IMR-90 (cell line): ENCODE results near the gene SLC39A11.

Experiments
- CEBPB ChIP-seq: IDR thresholded peaks from 2 replicates; pipeline ENCODE4 v1.6.1; 2012; ENCODE audit warnings: low read depth, low read length, improper control_type of control experiment
- CHD1 ChIP-seq: IDR thresholded peaks from 2 replicates; pipeline ENCODE4 v1.6.1; 2012; ENCODE audit warnings: low read depth, low read length, improper control_type of control experiment
- MXI1 ChIP-seq: IDR thresholded peaks from 2 replicates; pipeline ENCODE4 v1.6.1; 2012; ENCODE audit warnings: low read depth, mild to moderate bottlenecking, low read length, moderate library complexity, borderline replicate concordance
- POLR2A ChIP-seq: IDR thresholded peaks from 2 replicates; pipeline ENCODE4 v1.6.1; 2012; ENCODE audit warnings: mild to moderate bottlenecking, low read depth, low read length
- RFX5 ChIP-seq: IDR thresholded peaks from 2 replicates; pipeline ENCODE4 v1.8.0; 2012; ENCODE audit warnings: low read depth, mild to moderate bottlenecking, low read length, moderate library complexity
- TF ChIP-seq, protein P1 (sequence below): conservative IDR thresholded peaks from 2 replicates; pipeline ENCODE4 v1.5.1; 2012; ENCODE audit warnings: mild to moderate bottlenecking, low read depth, low read length, improper control_type of control experiment
- TF ChIP-seq, protein P2 (sequence below): fragments of 150-350 bp; IDR thresholded peaks from 2 replicates; pipeline ENCODE4 v1.6.1; 2017; ENCODE audit warnings: mild to moderate bottlenecking, antibody characterized with exemption, low read length, low read depth

DNA sequence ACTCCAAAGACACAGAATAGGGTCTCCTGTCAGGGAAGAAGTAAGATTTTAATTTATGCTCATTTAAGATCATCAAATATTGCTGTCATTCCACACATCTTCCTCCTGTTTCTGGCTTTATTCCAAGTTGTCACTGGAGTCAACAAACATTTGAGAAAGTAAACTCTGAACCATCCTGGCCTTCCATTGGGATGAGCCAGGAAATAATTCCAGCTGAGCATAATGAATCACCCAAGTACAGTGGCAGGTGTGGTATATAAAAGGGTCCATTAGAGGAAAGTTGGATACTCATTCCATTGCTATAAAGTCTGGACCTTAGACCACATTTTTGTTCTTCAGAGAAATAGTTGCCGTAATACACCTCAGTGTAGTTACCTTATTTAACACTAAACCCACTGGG lies 246.1 kb downstream of the SLC39A11 start:
- TF ChIP-seq, protein P1, sequence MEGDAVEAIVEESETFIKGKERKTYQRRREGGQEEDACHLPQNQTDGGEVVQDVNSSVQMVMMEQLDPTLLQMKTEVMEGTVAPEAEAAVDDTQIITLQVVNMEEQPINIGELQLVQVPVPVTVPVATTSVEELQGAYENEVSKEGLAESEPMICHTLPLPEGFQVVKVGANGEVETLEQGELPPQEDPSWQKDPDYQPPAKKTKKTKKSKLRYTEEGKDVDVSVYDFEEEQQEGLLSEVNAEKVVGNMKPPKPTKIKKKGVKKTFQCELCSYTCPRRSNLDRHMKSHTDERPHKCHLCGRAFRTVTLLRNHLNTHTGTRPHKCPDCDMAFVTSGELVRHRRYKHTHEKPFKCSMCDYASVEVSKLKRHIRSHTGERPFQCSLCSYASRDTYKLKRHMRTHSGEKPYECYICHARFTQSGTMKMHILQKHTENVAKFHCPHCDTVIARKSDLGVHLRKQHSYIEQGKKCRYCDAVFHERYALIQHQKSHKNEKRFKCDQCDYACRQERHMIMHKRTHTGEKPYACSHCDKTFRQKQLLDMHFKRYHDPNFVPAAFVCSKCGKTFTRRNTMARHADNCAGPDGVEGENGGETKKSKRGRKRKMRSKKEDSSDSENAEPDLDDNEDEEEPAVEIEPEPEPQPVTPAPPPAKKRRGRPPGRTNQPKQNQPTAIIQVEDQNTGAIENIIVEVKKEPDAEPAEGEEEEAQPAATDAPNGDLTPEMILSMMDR, result no peak
- TF ChIP-seq POLR2A (no peak), MXI1 (no peak), CEBPB (no peak), RFX5 (no peak), CHD1 (no peak)
- TF ChIP-seq, protein P2, sequence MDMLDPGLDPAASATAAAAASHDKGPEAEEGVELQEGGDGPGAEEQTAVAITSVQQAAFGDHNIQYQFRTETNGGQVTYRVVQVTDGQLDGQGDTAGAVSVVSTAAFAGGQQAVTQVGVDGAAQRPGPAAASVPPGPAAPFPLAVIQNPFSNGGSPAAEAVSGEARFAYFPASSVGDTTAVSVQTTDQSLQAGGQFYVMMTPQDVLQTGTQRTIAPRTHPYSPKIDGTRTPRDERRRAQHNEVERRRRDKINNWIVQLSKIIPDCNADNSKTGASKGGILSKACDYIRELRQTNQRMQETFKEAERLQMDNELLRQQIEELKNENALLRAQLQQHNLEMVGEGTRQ, result no peak
